GM12878 (cell line): ENCODE measurements around the gene MRRF. TPM values are rescaled to one million over a fixed set of nuclear protein-coding genes. Genes with fewer than 3 reads are reported as not detected.

Source experiments
- ATAC-seq: fragments of 200-7000 bp; cut with Tn5 transposase; 3 replicates; pipeline ENCODE4 v1.9.1; 2020; ENCODE audit warnings: mild to moderate bottlenecking, moderate library complexity
- BruUV-seq: library from RNA; stranded (reverse); fragments of 400-500 nt; replicated peaks from 2 replicates; lab custom pipeline; 2021; lab: Mats Ljungman, UMichigan
- CTCF ChIA-PET: fragments of 300-600 bp; sonication (Branson Sonifier 250); formaldehyde crosslinking; extraction: SDS; loops from one replicate; lab custom pipeline; 2021; ENCODE audit warnings: inconsistent platforms; lab: Yijun Ruan, JAX
- POLR2A ChIA-PET: fragments of 350-600 bp; formaldehyde crosslinking; extraction: SDS; loops from one replicate; lab custom pipeline; 2021; ENCODE audit warnings: inconsistent platforms; lab: Charles Lee
- RAD21 ChIA-PET: fragments of 300-600 bp; sonication (Branson Sonifier 250); formaldehyde crosslinking; loops from one replicate; lab custom pipeline; 2023; ENCODE audit warnings: antibody characterized with exemption; ENCODE audit not compliant: unreplicated experiment; lab: Charles Lee
- SMC1A ChIA-PET: fragments of 300-600 bp; sonication (Branson Sonifier 250); formaldehyde crosslinking; loops from one replicate; lab custom pipeline; 2023; ENCODE audit not compliant: unreplicated experiment, uncharacterized antibody; lab: Charles Lee
- DNase-seq: peaks from one replicate; pipeline ENCODE4 v3.0.0-alpha.2; 2011; ENCODE audit warnings: low read depth, low spot score
- FAIRE-seq: peaks from 3 replicates; lab custom pipeline; 2011; peaks lifted over from hg19 to GRCh38; lab: Jason Lieb, UNC
- H2AFZ ChIP-seq: 2 replicates; pipeline ENCODE4 v1.6.0; 2011; ENCODE audit warnings: low read depth, low read length, control low read depth; ENCODE audit not compliant: control insufficient read depth
- H3K27ac ChIP-seq: 2 replicates; pipeline ENCODE4 v1.5.1; 2011; ENCODE audit warnings: control low read depth; ENCODE audit not compliant: control insufficient read depth, insufficient read depth
- H3K27me3 ChIP-seq, 2 experiments: replicated peaks in 1 of 2; 2 replicates each; pipeline versions ENCODE4 v1.6.0 to v1.6.1; 2011; ENCODE audit warnings: low read length in 1 of 2; ENCODE audit not compliant: control insufficient read depth in 2 of 2, insufficient read depth in 2 of 2
- H3K36me3 ChIP-seq, 2 experiments: 2 replicates each; pipeline ENCODE4 v1.5.1; 2011; ENCODE audit warnings: low read length in 1 of 2; ENCODE audit not compliant: control insufficient read depth in 2 of 2, insufficient read depth in 2 of 2
- H3K4me1 ChIP-seq: 2 replicates; pipeline ENCODE4 v1.6.1; 2011; ENCODE audit warnings: mild to moderate bottlenecking, low read length, moderate library complexity, mixed read lengths; ENCODE audit not compliant: control insufficient read depth, insufficient read depth
- H3K4me2 ChIP-seq: 2 replicates; pipeline ENCODE4 v1.6.0; 2011; ENCODE audit warnings: control low read depth; ENCODE audit not compliant: control insufficient read depth, insufficient read depth
- H3K4me3 ChIP-seq: fragments of 200-600 bp; sonication (generic); 2 replicates; pipeline ENCODE4 v1.5.1; 2016
- H3K79me2 ChIP-seq: 2 replicates; pipeline ENCODE4 v1.6.0; 2011; ENCODE audit warnings: low read length; ENCODE audit not compliant: control insufficient read depth, insufficient read depth
- H3K9ac ChIP-seq: 2 replicates; pipeline ENCODE4 v1.8.0; 2011; ENCODE audit warnings: low read length, control low read depth, mixed read lengths; ENCODE audit not compliant: control insufficient read depth, insufficient read depth
- H3K9me3 ChIP-seq: replicated peaks from 3 replicates; pipeline ENCODE4 v1.5.1; 2011; ENCODE audit warnings: mild to moderate bottlenecking, low read length; ENCODE audit not compliant: control insufficient read depth, insufficient read depth
- H4K20me1 ChIP-seq: 2 replicates; pipeline ENCODE4 v1.6.0; 2011; ENCODE audit not compliant: control insufficient read depth, insufficient read depth
- BCL11A ChIP-seq: IDR thresholded peaks from 2 replicates; pipeline ENCODE4 v1.6.1; 2011; ENCODE audit warnings: low read depth, low read length
- BHLHE40 ChIP-seq, 2 experiments: fragments of 450-650 bp in 1 of 2; IDR thresholded peaks; 2 replicates each; pipeline ENCODE4 v1.6.1; 2011 to 2017; ENCODE audit warnings: low read depth in 2 of 2, borderline replicate concordance in 1 of 2, improper control_type of control experiment in 1 of 2, low read length in 1 of 2, mild to moderate bottlenecking in 1 of 2
- CBFB ChIP-seq: IDR thresholded peaks from 2 replicates; pipeline ENCODE4 v1.6.1; 2016; ENCODE audit warnings: antibody characterized with exemption, low read depth
- EZH2 ChIP-seq: IDR thresholded peaks from 2 replicates; pipeline ENCODE4 v1.6.1; 2012; ENCODE audit warnings: low read depth, mild to moderate bottlenecking, control low read depth, inconsistent platforms, low read length, borderline replicate concordance; ENCODE audit not compliant: control insufficient read depth
- HCFC1 ChIP-seq: fragments of 150-350 bp; IDR thresholded peaks from 2 replicates; pipeline ENCODE4 v1.6.1; 2014; ENCODE audit warnings: low read length
- IKZF2 ChIP-seq, 2 experiments: fragments of 450-650 bp; IDR thresholded peaks; 2 replicates each; pipeline ENCODE4 v1.6.1; 2017; ENCODE audit warnings: mild to moderate bottlenecking in 2 of 2, moderate library complexity in 2 of 2
- KAT2A ChIP-seq: conservative IDR thresholded peaks from 2 replicates; pipeline ENCODE4 v1.6.1; 2011; ENCODE audit warnings: low read depth, low read length; ENCODE audit not compliant: control insufficient read depth
- MEF2B ChIP-seq: fragments of 450-650 bp; IDR thresholded peaks from 2 replicates; pipeline ENCODE4 v1.6.1; 2018; ENCODE audit warnings: mild to moderate bottlenecking, moderate library complexity; ENCODE audit not compliant: partially characterized antibody, poor library complexity, severe bottlenecking
- NFYA ChIP-seq: IDR thresholded peaks from 2 replicates; pipeline ENCODE4 v1.6.1; 2011; ENCODE audit warnings: low read depth, mild to moderate bottlenecking, low read length, improper control_type of control experiment, borderline replicate concordance
- ZNF207 ChIP-seq: fragments of 450-650 bp; IDR thresholded peaks from 2 replicates; pipeline ENCODE4 v1.6.1; 2014; ENCODE audit warnings: antibody characterized with exemption, mild to moderate bottlenecking, borderline replicate concordance
- ZNF274 ChIP-seq: IDR thresholded peaks from one replicate; pipeline ENCODE4 v1.8.0; 2011; ENCODE audit not compliant: insufficient read length, insufficient read depth
- WGBS: methylation state at CpG from one replicate; pipeline ENCODE4 v1.1.6; 2016; ENCODE audit warnings: low lambda C conversion rate; ENCODE audit not compliant: insufficient replicate concordance, insufficient coverage; ENCODE audit errors: missing lambda C conversion rate; 5-methylcytosine and 5-hydroxymethylcytosine counted together
- in situ Hi-C: fragments of 300-500 bp; cut with MboI; formaldehyde crosslinking; loops from 9 replicates; pipeline ENCODE4 v1.14.3; 2018; ENCODE audit warnings: mixed read lengths
- intact Hi-C: fragments of 100-400 bp; cut with micrococcal nuclease; formaldehyde crosslinking; loops from one replicate; pipeline ENCODE4 v1.14.2; 2022; ENCODE audit not compliant: unreplicated experiment
- polyA plus RNA-seq, 11 experiments: library from polyadenylated mRNA; depleted of rRNA in 4 of 11; unstranded in 6 of 11; stranded (reverse) in 5 of 11; fragments of >200 nt; fragmentation: Nextera tagmentation in 4 of 11; fragmentation: Illumina TruSeq in 1 of 11; extraction: Ambion mirVana in 4 of 11; extraction: Trizol in 1 of 11; gene quantifications; 1 replicate in 1 of 11; 2 replicates in 10 of 11; pipeline versions ENCODE4 v1.2.1 to v1.2.3, GENCODE V29; 2011 to 2016; ENCODE audit warnings: inconsistent platforms in 2 of 11, missing spikeins in 2 of 11, low read depth in 1 of 11
- total RNA-seq, 4 experiments: library from RNA; depleted of rRNA in 3 of 4; stranded (reverse); fragments of >200 nt in 3 of 4; fragmentation: Illumina TruSeq in 1 of 4; extraction: Trizol in 1 of 4; gene quantifications; 2 replicates each; pipeline versions ENCODE4 v1.2.1 to v1.2.3, GENCODE V29; 2013 to 2021
- TF ChIP-seq, protein P1 (sequence below): fragments of 450-650 bp; IDR thresholded peaks from 2 replicates; pipeline ENCODE4 v1.6.1; 2017; ENCODE audit warnings: low read depth, mild to moderate bottlenecking, moderate library complexity
- TF ChIP-seq, protein P2 (sequence below): fragments of 450-650 bp; IDR thresholded peaks from 2 replicates; pipeline ENCODE4 v1.6.1; 2014; ENCODE audit warnings: mild to moderate bottlenecking
- TF ChIP-seq, protein P3 (sequence below): IDR thresholded peaks from 2 replicates; pipeline ENCODE4 v1.6.1; 2012; ENCODE audit warnings: low read length, inconsistent platforms
- TF ChIP-seq, protein P4 (sequence below): fragments of 450-650 bp; IDR thresholded peaks from 2 replicates; pipeline ENCODE4 v1.6.1; 2016; ENCODE audit warnings: mild to moderate bottlenecking
- TF ChIP-seq, protein P5 (sequence below): IDR thresholded peaks from 2 replicates; pipeline ENCODE4 v1.6.1; 2011; ENCODE audit warnings: borderline replicate concordance, low read depth, mild to moderate bottlenecking, moderate library complexity, low read length; ENCODE audit not compliant: insufficient read depth, poor library complexity, severe bottlenecking

Gene MRRF
- total and polyA plus RNA-seq, 10 of the 15 experiments (the other 5 are each of a cell fraction or from before 2014, with no cell fraction given), result 64.8 to 112 (median 76.4) TPM

DNA sequence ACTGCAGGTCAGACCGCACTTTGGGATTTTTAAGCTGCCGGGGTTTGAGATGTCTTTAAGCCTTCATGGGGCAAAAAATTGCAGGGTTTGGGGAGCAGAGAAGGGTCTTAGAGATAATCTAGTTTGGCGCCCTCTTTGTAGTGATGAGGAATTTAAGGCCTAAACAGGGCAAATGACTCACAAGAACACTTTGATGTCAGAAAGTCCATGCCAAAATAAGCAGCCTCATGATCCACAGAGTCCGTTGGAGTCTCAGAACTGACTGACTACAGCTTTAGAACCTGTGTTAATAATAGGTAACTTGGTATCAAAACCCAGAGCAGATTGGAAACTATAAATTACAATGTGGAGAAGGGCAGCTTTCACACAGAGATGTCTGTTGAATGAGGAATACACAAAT, 70.2 kb downstream of the MRRF start (continued):
- TF ChIP-seq, protein P1, sequence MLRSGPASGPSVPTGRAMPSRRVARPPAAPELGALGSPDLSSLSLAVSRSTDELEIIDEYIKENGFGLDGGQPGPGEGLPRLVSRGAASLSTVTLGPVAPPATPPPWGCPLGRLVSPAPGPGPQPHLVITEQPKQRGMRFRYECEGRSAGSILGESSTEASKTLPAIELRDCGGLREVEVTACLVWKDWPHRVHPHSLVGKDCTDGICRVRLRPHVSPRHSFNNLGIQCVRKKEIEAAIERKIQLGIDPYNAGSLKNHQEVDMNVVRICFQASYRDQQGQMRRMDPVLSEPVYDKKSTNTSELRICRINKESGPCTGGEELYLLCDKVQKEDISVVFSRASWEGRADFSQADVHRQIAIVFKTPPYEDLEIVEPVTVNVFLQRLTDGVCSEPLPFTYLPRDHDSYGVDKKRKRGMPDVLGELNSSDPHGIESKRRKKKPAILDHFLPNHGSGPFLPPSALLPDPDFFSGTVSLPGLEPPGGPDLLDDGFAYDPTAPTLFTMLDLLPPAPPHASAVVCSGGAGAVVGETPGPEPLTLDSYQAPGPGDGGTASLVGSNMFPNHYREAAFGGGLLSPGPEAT, result no peak
- TF ChIP-seq ZNF274 (no peak), BCL11A (no peak), MEF2B (no peak), KAT2A (no peak)
- TF ChIP-seq, protein P2, sequence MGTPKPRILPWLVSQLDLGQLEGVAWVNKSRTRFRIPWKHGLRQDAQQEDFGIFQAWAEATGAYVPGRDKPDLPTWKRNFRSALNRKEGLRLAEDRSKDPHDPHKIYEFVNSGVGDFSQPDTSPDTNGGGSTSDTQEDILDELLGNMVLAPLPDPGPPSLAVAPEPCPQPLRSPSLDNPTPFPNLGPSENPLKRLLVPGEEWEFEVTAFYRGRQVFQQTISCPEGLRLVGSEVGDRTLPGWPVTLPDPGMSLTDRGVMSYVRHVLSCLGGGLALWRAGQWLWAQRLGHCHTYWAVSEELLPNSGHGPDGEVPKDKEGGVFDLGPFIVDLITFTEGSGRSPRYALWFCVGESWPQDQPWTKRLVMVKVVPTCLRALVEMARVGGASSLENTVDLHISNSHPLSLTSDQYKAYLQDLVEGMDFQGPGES, result no peak
- TF ChIP-seq, all 136 proteins: peak for 0

DNA sequence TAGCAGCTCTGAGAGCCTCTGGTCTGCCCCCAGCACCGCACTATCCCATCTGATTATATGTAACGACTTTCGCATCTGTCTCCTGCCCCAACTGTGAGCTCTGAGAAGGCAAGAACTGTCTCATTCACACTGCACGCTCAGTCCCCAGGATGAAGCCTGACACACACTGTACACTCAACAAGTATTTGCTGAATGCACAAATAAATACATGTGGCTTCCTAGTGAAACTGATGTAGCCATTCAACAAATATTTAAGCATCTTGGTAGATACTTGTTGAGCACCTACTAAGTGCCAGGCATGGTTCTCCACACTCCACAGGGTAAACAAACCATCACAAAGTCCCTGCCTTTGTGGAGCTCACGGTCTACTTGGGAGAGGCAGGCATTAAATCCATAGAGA, 71.5 kb downstream of the MRRF start:
- no peak overlapping the region for H3K4me2 ChIP-seq
- H3K27ac ChIP-seq, result no peak overlapping the region
- no peaks in the 10 kb centered on the region; a peak in 2 of 4 replicates for H3K27me3 ChIP-seq
- SMC1A ChIA-PET, result interaction anchor here (1.4 kb wide), 1 partner anchor 9 kb away, joined by 3 read pairs; no protein-coding TSS in a partner anchor
- no peak overlapping the region for H3K4me3 ChIP-seq
- no peaks in the 10 kb centered on the region for H4K20me1 ChIP-seq
- H3K9me3 ChIP-seq, result no peaks in the 10 kb centered on the region
- no peak for FAIRE-seq
- RAD21 ChIA-PET, result no interaction called here
- no peak overlapping the region for H3K9ac ChIP-seq
- no peaks in the 10 kb centered on the region for H3K36me3 ChIP-seq
- no peak for DNase-seq
- H3K79me2 ChIP-seq, result no peaks in the 10 kb centered on the region
- 55% methylated on average over 5 of the region's 5 CpGs for WGBS
- POLR2A ChIA-PET, result interaction anchor here (0.7 kb wide), 1 partner anchor 52 kb away, joined by 3 read pairs; no protein-coding TSS in a partner anchor
- CTCF ChIA-PET, result interaction anchor here (2.1 kb wide), 1 partner anchor 211 kb away, joined by 6 read pairs; no protein-coding TSS in a partner anchor
- no peak for ATAC-seq
- H3K4me1 ChIP-seq, result no peaks in the 10 kb centered on the region
- intact Hi-C loops, result no loop called here
- no TSS peak for BruUV-seq
- in situ Hi-C loops, result no loop called here
- no peak overlapping the region for H2AFZ ChIP-seq
- TF ChIP-seq IKZF2 (IDR thresholded peaks at IDR 0.05) (no peak), HCFC1 (no peak), NFYA (no peak), CBFB (no peak), ZNF207 (no peak), EZH2 (no peak), BHLHE40 (IDR thresholded peaks at IDR 0.05; ENCODE audit: borderline replicate concordance in 1 of 2, low read depth in 2 of 2, low read length in 1 of 2) (no peak)
- TF ChIP-seq, protein P3, sequence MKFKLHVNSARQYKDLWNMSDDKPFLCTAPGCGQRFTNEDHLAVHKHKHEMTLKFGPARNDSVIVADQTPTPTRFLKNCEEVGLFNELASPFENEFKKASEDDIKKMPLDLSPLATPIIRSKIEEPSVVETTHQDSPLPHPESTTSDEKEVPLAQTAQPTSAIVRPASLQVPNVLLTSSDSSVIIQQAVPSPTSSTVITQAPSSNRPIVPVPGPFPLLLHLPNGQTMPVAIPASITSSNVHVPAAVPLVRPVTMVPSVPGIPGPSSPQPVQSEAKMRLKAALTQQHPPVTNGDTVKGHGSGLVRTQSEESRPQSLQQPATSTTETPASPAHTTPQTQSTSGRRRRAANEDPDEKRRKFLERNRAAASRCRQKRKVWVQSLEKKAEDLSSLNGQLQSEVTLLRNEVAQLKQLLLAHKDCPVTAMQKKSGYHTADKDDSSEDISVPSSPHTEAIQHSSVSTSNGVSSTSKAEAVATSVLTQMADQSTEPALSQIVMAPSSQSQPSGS, result no peak
- TF ChIP-seq, protein P4, sequence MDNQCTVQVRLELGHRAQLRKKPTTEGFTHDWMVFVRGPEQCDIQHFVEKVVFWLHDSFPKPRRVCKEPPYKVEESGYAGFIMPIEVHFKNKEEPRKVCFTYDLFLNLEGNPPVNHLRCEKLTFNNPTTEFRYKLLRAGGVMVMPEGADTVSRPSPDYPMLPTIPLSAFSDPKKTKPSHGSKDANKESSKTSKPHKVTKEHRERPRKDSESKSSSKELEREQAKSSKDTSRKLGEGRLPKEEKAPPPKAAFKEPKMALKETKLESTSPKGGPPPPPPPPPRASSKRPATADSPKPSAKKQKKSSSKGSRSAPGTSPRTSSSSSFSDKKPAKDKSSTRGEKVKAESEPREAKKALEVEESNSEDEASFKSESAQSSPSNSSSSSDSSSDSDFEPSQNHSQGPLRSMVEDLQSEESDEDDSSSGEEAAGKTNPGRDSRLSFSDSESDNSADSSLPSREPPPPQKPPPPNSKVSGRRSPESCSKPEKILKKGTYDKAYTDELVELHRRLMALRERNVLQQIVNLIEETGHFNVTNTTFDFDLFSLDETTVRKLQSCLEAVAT, result no peak
- TF ChIP-seq, protein P5, sequence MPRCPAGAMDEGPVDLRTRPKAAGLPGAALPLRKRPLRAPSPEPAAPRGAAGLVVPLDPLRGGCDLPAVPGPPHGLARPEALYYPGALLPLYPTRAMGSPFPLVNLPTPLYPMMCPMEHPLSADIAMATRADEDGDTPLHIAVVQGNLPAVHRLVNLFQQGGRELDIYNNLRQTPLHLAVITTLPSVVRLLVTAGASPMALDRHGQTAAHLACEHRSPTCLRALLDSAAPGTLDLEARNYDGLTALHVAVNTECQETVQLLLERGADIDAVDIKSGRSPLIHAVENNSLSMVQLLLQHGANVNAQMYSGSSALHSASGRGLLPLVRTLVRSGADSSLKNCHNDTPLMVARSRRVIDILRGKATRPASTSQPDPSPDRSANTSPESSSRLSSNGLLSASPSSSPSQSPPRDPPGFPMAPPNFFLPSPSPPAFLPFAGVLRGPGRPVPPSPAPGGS, result no peak
